GM06990 (cell line): ENCODE measurements around the gene LSP1.
"Not testable (repeated sequence)": the region's sequence is repeated elsewhere in the genome, so short reads cannot be mapped to it uniquely, and the experiment has no call there.

Experiments
- DNase-seq: peaks from one replicate; pipeline ENCODE4 v3.0.0-alpha.2; 2011; ENCODE audit not compliant: insufficient read length; ENCODE audit errors: extremely low read depth
- H3K27me3 ChIP-seq: replicated peaks from 2 replicates; pipeline ENCODE4 v1.6.0; 2011; ENCODE audit warnings: low read length; ENCODE audit not compliant: control insufficient read depth, insufficient read depth
- H3K36me3 ChIP-seq: 2 replicates; pipeline ENCODE4 v1.5.1; 2011; ENCODE audit warnings: low read length; ENCODE audit not compliant: control insufficient read depth, insufficient read depth
- H3K4me3 ChIP-seq: replicated peaks from 2 replicates; pipeline ENCODE4 v1.5.1; 2011; ENCODE audit warnings: low read depth, mild to moderate bottlenecking, control low read depth, low read length
- CTCF ChIP-seq: IDR thresholded peaks from 2 replicates; pipeline ENCODE4 v1.5.1; 2011; ENCODE audit warnings: low read length, control low read depth, mild to moderate bottlenecking, inconsistent platforms; ENCODE audit not compliant: insufficient read depth, poor library complexity, severe bottlenecking

The LSP1 gene

GRCh38 chr11:1875093-1875850, 22.4 kb downstream of the LSP1 start:
- no peak for DNase-seq
- no peak for TF ChIP-seq CTCF
- no peak overlapping the region for H3K4me3 ChIP-seq
- H3K27me3 ChIP-seq, result no peaks in the 10 kb centered on the region
- peaks cover 14% of the 10 kb centered on the region for H3K36me3 ChIP-seq

- not testable (repeated sequence) for H3K27me3 ChIP-seq, H3K4me3 ChIP-seq, DNase-seq
- peaks cover 16% of the 10 kb centered on the region for H3K36me3 ChIP-seq
Measured at GRCh38 chr11:1875851-1876301, 23.0 kb downstream of the LSP1 start.

GRCh38 chr11:1876361-1877063, 23.6 kb downstream of the LSP1 start:
- no peak overlapping the region for H3K4me3 ChIP-seq
- no peak for DNase-seq
- TF ChIP-seq CTCF, result peak; percentile 64

GRCh38 chr11:1877211-1878136, 24.6 kb downstream of the LSP1 start:
- H3K36me3 ChIP-seq, result peaks cover 18% of the 10 kb centered on the region

More at GRCh38 chr11:1876361-1877063, 23.6 kb downstream of the LSP1 start:
- Histone ChIP-seq H3K36me3 (peaks cover 16% of the 10 kb centered on the region), H3K27me3 (no peaks in the 10 kb centered on the region)

GRCh38 chr11:1878137-1879031, 25.5 kb downstream of the LSP1 start:
- H3K36me3 ChIP-seq, result peaks cover 23% of the 10 kb centered on the region
- DNase-seq, result no peak
- TF ChIP-seq CTCF, result no peak

More at GRCh38 chr11:1877211-1878136, 24.6 kb downstream of the LSP1 start:
- TF ChIP-seq CTCF, result no peak
- no peak overlapping the region for H3K4me3 ChIP-seq
- DNase-seq, result no peak
- no peaks in the 10 kb centered on the region for H3K27me3 ChIP-seq

More at GRCh38 chr11:1878137-1879031, 25.5 kb downstream of the LSP1 start:
- H3K27me3 ChIP-seq, result no peaks in the 10 kb centered on the region
- H3K4me3 ChIP-seq, result no peak overlapping the region
